Right lobe of liver (tissue), 4 donors: ENCODE data around the gene BAG2.

ENCODE experiments used
- CTCF ChIP-seq, 4 donors: fragments of 200-600 bp in 3 of 4; fragments of 450-650 bp in 1 of 4; IDR thresholded peaks; one replicate each; pipeline versions ENCODE4 v1.5.1 to v1.8.0; 2016 to 2022; ENCODE audit warnings: antibody characterized with exemption in 4 of 4, mild to moderate bottlenecking in 2 of 4
- POLR2A ChIP-seq: fragments of 450-650 bp; IDR thresholded peaks from one replicate; pipeline ENCODE4 v1.6.1; 2017; ENCODE audit warnings: antibody characterized with exemption, mild to moderate bottlenecking
- donor health status: DM: no; HTN: no; CAD: no.
- donor health status: DM: no; HTN: no; CAD: no.
- donor health status: DM: no; HTN: yes; CAD: no.

- TF ChIP-seq CTCF (IDR thresholded peaks at IDR 0.05) (peak; percentile 12 to 44 (median 32)), POLR2A (no peak)
Observed at GRCh38 chr6:57221191-57221935, 49.2 kb downstream of the BAG2 start.
